Colon (tissue), 2 donors: ENCODE data around the gene SARDH.
"Not testable (repeated sequence)": the region's sequence is repeated elsewhere in the genome, so short reads cannot be mapped to it uniquely, and the experiment has no call there.

ENCODE experiments used
- FAIRE-seq: peaks from 2 replicates; lab custom pipeline; 2012; peaks lifted over from hg19 to GRCh38; lab: Jason Lieb, UNC
- donor health status: control.
- donor health status: control.

The SARDH gene

GRCh38 chr9:133684121-133684935, 53.8 kb downstream of the SARDH start:
- FAIRE-seq, result no peak

GRCh38 chr9:133683586-133684120, 54.5 kb downstream of the SARDH start:
- FAIRE-seq, result no peak

GRCh38 chr9:133682818-133683585, 55.1 kb downstream of the SARDH start:
- FAIRE-seq, result no peak

GRCh38 chr9:133681658-133682306, 56.4 kb downstream of the SARDH start:
- FAIRE-seq, result no peak

- FAIRE-seq, result no peak
Measured at GRCh38 chr9:133680976-133681657, 57.0 kb downstream of the SARDH start.

GRCh38 chr9:133680250-133680975, 57.7 kb downstream of the SARDH start:
- no peak for FAIRE-seq

- FAIRE-seq, result no peak
Measured at GRCh38 chr9:133679466-133680061, 58.6 kb downstream of the SARDH start.

GRCh38 chr9:133679056-133679455, 59.1 kb downstream of the SARDH start:
- FAIRE-seq, result no peak

GRCh38 chr9:133677126-133678010, 60.8 kb downstream of the SARDH start:
- no peak for FAIRE-seq

- FAIRE-seq, result no peak
Measured at GRCh38 chr9:133676450-133676849, 61.7 kb downstream of the SARDH start.

- FAIRE-seq, result not testable (repeated sequence)
Measured at GRCh38 chr9:133675796-133676195, 62.4 kb downstream of the SARDH start.

- FAIRE-seq, result no peak
Measured at GRCh38 chr9:133674091-133674490, 64.1 kb downstream of the SARDH start.

GRCh38 chr9:133673258-133673655, 64.9 kb downstream of the SARDH start:
- FAIRE-seq, result no peak

- FAIRE-seq, result no peak
Measured at GRCh38 chr9:133672503-133673257, 65.5 kb downstream of the SARDH start.

- FAIRE-seq, result no peak
Measured at GRCh38 chr9:133671371-133671770, 66.8 kb downstream of the SARDH start.

GRCh38 chr9:133670466-133670865, 67.7 kb downstream of the SARDH start:
- no peak for FAIRE-seq

- FAIRE-seq, result no peak
Measured at GRCh38 chr9:133669182-133669801, 68.9 kb downstream of the SARDH start.

GRCh38 chr9:133667759-133668450, 70.2 kb downstream of the SARDH start:
- FAIRE-seq, result no peak
